NCI-H187 (cell line): ENCODE data around the gene NEK9.

Experiments used
- DNase-seq, 2 experiments: peaks; one replicate each; lab custom pipeline; 2025; lab: John Stamatoyannopoulos, UW

Gene NEK9

GRCh38 chr14:75032939-75033338, 93.9 kb downstream of the NEK9 start:
- DNase-seq = no peak

DNA sequence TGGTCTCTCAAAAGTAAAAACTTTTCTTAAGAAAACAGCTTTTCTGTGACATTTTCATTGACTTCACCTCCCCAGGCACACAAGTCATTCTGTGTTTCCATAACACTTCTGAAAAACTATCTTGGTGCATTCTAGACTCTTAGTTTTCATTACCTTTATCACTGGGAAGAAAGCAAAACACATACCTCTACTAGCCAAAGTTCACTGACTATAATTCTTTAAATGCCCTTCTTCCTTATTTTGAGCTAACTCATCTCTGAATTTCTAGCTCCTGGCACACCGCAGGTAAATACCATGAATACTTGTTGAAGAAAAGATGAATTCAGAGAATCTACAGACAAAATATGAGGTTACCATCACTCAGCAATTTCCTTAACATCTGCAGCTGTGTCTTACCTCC, 96.7 kb downstream of the NEK9 start:
- no peak for DNase-seq
